ENCODE data around the gene PLXNB3. TPM values are rescaled to one million over a fixed set of nuclear protein-coding genes. Genes with fewer than 3 reads are reported as not detected.

Gene PLXNB3
- total and polyA plus RNA-seq, 4 donors = 0.11 to 0.69 (median 0.46) TPM

DNA sequence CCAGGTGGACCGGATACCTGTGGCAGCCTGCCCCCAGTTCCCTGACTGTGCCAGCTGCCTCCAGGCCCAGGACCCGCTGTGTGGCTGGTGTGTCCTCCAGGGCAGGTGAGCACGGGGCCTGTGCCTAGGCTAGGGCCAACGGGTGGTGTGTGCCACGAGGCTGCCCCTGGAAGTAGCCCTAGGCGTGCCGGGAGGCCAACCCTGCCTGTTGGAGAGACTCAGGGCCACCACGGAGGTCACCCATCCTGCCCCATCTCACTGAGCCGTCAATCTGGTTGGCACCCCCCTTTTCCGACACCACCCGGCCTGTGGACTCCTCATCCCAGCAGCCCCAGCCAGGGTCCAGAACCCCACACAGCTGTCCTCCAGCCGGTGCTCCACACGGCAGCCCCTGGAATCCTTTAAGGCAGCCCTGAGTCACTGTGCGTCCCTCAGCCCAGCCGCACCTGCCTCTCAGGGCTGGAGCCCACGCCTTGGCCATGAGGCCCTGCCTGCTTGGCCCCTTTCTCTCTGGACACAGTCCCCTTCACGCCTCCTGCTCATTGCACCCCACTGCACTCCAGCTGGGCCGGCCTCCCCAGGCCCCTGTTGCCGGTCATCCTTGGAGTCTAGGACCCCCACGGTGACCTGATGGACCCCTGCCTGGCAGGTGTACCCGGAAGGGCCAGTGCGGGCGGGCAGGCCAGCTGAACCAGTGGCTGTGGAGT is 5.3 kb downstream of the PLXNB3 start:
- no peak for DNase-seq (ENCODE audit: low spot score)
- H3K4me3 ChIP-seq (ENCODE audit: low read depth in 1 of 3, low read length in 3 of 3) = no peak overlapping the region
- WGBS = 92% methylated on average over 23 of the region's 23 CpGs
- no peaks in the 10 kb centered on the region for H3K27me3 ChIP-seq (ENCODE audit: control insufficient read depth in 4 of 4, insufficient read depth in 4 of 4, low read length in 3 of 4)
- no peaks in the 10 kb centered on the region for H3K36me3 ChIP-seq (ENCODE audit: control insufficient read depth in 4 of 4, insufficient read depth in 3 of 4, low read depth in 1 of 4, low read length in 3 of 4)
- H3K27ac ChIP-seq (ENCODE audit: low read depth in 1 of 2, low read length in 2 of 2) = no peak overlapping the region
- TF ChIP-seq RAD21 (IDR thresholded peaks at IDR 0.05) (no peak), YY1 (IDR thresholded peaks at IDR 0.05) (no peak), EGR1 (IDR thresholded peaks at IDR 0.05; ENCODE audit: low read depth in 2 of 2) (no peak), CTCF (IDR thresholded peaks at IDR 0.05; ENCODE audit: low read depth, low read length, missing input control) (no peak)
- no peaks in the 10 kb centered on the region for H3K9me3 ChIP-seq (ENCODE audit: control insufficient read depth in 4 of 4, low read length in 3 of 4)
- H3K4me1 ChIP-seq (ENCODE audit: control insufficient read depth in 4 of 4, insufficient read depth in 4 of 4, low read length in 3 of 4) = no peaks in the 10 kb centered on the region
- H3K9ac ChIP-seq (ENCODE audit: low read depth in 1 of 2, low read length in 2 of 2) = no peak overlapping the region

DNA sequence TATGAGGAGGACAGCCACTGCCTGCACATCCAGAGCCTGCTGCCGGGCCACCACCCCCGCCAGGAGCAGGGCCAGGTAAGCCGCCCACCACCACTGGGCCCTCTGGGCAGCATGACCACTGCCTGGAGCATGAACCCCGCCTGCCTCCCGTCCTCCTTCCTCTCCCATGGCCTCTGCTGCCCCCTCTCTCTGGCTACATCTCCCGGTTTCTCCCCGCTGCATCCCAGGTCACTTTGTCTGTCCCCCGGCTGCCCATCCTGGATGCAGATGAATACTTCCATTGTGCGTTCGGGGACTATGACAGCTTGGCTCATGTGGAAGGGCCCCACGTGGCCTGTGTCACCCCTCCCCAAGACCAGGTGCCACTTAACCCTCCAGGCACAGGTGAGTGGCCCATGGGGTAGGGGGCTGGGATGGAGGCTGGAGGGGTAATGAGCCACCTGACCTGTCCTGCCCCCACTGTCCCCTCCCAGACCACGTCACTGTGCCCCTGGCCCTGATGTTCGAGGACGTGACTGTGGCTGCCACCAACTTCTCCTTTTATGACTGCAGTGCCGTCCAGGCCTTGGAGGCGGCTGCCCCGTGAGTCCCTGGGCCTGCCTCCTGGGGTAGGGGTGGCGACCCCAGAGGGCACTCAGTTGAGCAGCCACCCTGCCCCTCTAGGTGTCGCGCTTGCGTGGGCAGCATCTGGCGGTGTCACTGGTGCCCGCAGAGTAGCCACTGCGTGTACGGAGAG is 6.0 kb downstream of the PLXNB3 start:
- no peaks in the 10 kb centered on the region for H3K27me3 ChIP-seq (ENCODE audit: control insufficient read depth in 4 of 4, insufficient read depth in 4 of 4, low read length in 3 of 4)
- H3K4me3 ChIP-seq (ENCODE audit: low read depth in 1 of 3, low read length in 3 of 3) = no peak overlapping the region
- H3K27ac ChIP-seq (ENCODE audit: low read depth in 1 of 2, low read length in 2 of 2) = no peak overlapping the region
- H3K4me1 ChIP-seq (ENCODE audit: control insufficient read depth in 4 of 4, insufficient read depth in 4 of 4, low read length in 3 of 4) = no peaks in the 10 kb centered on the region
- no peak for TF ChIP-seq HNF4A (conservative IDR thresholded peaks at IDR 0.05)
- no peak for TF ChIP-seq YY1 (IDR thresholded peaks at IDR 0.05)
- no peaks in the 10 kb centered on the region for H3K9me3 ChIP-seq (ENCODE audit: control insufficient read depth in 4 of 4, low read length in 3 of 4)
- 89% methylated on average over 25 of the region's 25 CpGs for WGBS
- H3K9ac ChIP-seq (ENCODE audit: low read depth in 1 of 2, low read length in 2 of 2) = no peak overlapping the region
- no peak for DNase-seq (ENCODE audit: low spot score)
- no peaks in the 10 kb centered on the region for H3K36me3 ChIP-seq (ENCODE audit: control insufficient read depth in 4 of 4, insufficient read depth in 3 of 4, low read depth in 1 of 4, low read length in 3 of 4)

- H3K9me3 ChIP-seq (ENCODE audit: control insufficient read depth in 4 of 4, low read length in 3 of 4) = no peaks in the 10 kb centered on the region
- no peaks in the 10 kb centered on the region for H3K27me3 ChIP-seq (ENCODE audit: control insufficient read depth in 4 of 4, insufficient read depth in 4 of 4, low read length in 3 of 4)
- no peak overlapping the region for H3K27ac ChIP-seq (ENCODE audit: low read depth in 1 of 2, low read length in 2 of 2)
- H3K4me1 ChIP-seq (ENCODE audit: control insufficient read depth in 4 of 4, insufficient read depth in 4 of 4, low read length in 3 of 4) = no peaks in the 10 kb centered on the region
- no peak overlapping the region for H3K4me3 ChIP-seq (ENCODE audit: low read depth in 1 of 3, low read length in 3 of 3)
- TF ChIP-seq NR2F2 (IDR thresholded peaks at IDR 0.05) = no peak
- H3K36me3 ChIP-seq (ENCODE audit: control insufficient read depth in 4 of 4, insufficient read depth in 3 of 4, low read depth in 1 of 4, low read length in 3 of 4) = no peaks in the 10 kb centered on the region
- 92% methylated on average over 18 of the region's 18 CpGs for WGBS
- H3K9ac ChIP-seq (ENCODE audit: low read depth in 1 of 2, low read length in 2 of 2) = no peak overlapping the region
- no peak for DNase-seq (ENCODE audit: low spot score)
Observed at GRCh38 chrX:153770601-153771414, 6.8 kb downstream of the PLXNB3 start.
